Cardiac muscle cell (in vitro differentiated cells and primary cell): Measurements from ENCODE around the gene CLDN11. TPM values are rescaled to one million over a fixed set of nuclear protein-coding genes. Genes with fewer than 3 reads are reported as not detected.
A peak's percentile ranks its signal among the peaks of the same experiment; 100 is the strongest.

Source experiments
- DNase-seq, 2 donors: peaks; one replicate each; pipeline versions ENCODE4 v3.0.0 to v3.0.0-alpha.2; 2010 to 2017; ENCODE audit warnings: low read depth in 1 of 2, low spot score in 1 of 2
- H3K27ac ChIP-seq: fragments of 200-600 bp; sonication (generic); 2 replicates; pipeline ENCODE4 v1.5.1; 2016
- H3K27me3 ChIP-seq: fragments of 200-600 bp; sonication (generic); 2 replicates; pipeline ENCODE4 v1.6.0; 2016; ENCODE audit warnings: control low read depth
- H3K36me3 ChIP-seq: fragments of 200-600 bp; sonication (generic); 2 replicates; pipeline ENCODE4 v1.5.1; 2016; ENCODE audit warnings: control low read depth
- H3K4me1 ChIP-seq: fragments of 200-600 bp; sonication (generic); 2 replicates; pipeline ENCODE4 v1.8.1; 2017; ENCODE audit warnings: low read depth, mild to moderate bottlenecking, mixed run types
- H3K4me3 ChIP-seq: fragments of 200-600 bp; sonication (generic); 2 replicates; pipeline ENCODE4 v1.5.1; 2016; ENCODE audit warnings: mild to moderate bottlenecking
- H3K9me3 ChIP-seq: fragments of 200-600 bp; sonication (generic); 2 replicates; pipeline ENCODE4 v1.5.1; 2017; ENCODE audit warnings: low read depth, mild to moderate bottlenecking, control low read depth
- CTCF ChIP-seq: IDR thresholded peaks from 2 replicates; pipeline ENCODE4 v1.5.1; 2012; ENCODE audit warnings: low read depth, mild to moderate bottlenecking, low read length
- polyA plus RNA-seq: library from polyadenylated mRNA; unstranded; fragments of >200 nt; fragmentation: Nextera tagmentation; extraction: Ambion mirVana; gene quantifications from 2 replicates; pipeline ENCODE4 v1.2.1, GENCODE V29; 2016
- total RNA-seq: library from RNA; depleted of rRNA; stranded (reverse); fragments of >200 nt; gene quantifications from 2 replicates; pipeline ENCODE4 v1.2.3, GENCODE V29; 2016

Gene CLDN11
- total and polyA plus RNA-seq, 2 experiments from 2014 or later = 0.09 TPM; not detected in 1

DNA sequence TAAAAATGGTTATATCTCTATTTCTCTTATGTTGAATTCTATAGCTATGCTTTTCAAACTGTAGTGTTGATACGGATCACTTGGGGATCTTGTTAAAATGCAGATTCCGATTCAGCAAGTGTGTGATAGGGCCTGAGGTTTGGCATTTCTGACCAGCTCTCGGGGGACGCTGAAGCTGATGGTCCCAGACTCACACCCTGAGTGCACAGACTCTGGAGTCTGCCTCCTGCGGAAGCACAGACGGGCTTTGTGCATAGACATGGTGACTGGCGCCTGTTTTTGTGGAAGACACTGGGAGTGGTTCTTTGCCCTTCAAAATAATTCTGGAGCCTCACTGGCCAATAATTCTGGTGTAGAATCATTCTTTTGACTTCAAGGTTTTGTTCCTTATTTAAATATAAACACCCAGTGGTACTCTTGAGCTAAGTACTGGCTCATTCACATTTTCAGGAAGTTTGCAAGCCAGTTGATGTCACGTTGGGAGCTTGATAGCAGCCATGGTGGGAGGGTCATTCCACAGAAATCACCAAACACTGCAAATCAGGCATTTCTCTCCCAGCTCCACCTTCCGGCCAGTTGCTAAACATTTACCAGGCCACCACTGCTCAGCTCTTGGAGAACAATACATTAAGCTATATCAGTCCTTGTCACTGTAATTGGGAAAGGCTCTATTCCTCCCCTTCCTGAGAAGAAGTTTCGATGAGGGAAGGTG lies 19.2 kb downstream of the CLDN11 start:
- H3K9me3 ChIP-seq = no peaks in the 10 kb centered on the region
- no peaks in the 10 kb centered on the region for H3K4me1 ChIP-seq
- H3K27me3 ChIP-seq = no peaks in the 10 kb centered on the region
- no peak overlapping the region for H3K4me3 ChIP-seq
- no peak overlapping the region for H3K27ac ChIP-seq
- H3K36me3 ChIP-seq = no peaks in the 10 kb centered on the region
- peak in 1 of 2 donors; percentile 42 for DNase-seq
- TF ChIP-seq CTCF = no peak

DNA sequence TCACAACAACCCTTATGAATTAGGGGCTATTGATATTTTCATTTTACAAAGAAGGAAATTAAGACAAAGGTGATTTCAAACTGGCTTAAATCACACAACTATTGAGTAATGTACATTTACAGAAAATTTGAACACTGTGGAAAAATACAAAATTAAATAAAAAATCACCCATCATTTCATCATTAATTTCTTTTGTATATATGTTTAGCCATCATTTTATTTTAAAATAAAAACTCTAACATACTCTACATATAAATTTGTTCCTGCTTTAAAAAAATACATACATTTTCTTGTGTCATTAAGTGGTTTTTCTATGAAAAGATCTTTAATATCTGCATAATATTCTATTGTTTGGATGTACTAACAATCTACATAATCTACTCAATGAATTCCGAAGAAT lies 20.2 kb downstream of the CLDN11 start:
- Histone ChIP-seq H3K36me3 (no peaks in the 10 kb centered on the region), H3K4me1 (no peaks in the 10 kb centered on the region), H3K4me3 (no peak overlapping the region), H3K27ac (no peak overlapping the region), H3K27me3 (no peaks in the 10 kb centered on the region), H3K9me3 (no peaks in the 10 kb centered on the region)
- TF ChIP-seq CTCF = no peak
- no peak for DNase-seq

- no peak overlapping the region for H3K27ac ChIP-seq
- H3K4me3 ChIP-seq = no peak overlapping the region
- H3K27me3 ChIP-seq = no peaks in the 10 kb centered on the region
- no peak for TF ChIP-seq CTCF
- H3K36me3 ChIP-seq = no peaks in the 10 kb centered on the region
- no peaks in the 10 kb centered on the region for H3K4me1 ChIP-seq
- peak in 1 of 2 donors; percentile 46 for DNase-seq
- H3K9me3 ChIP-seq = no peaks in the 10 kb centered on the region
Observed at GRCh38 chr3:170440344-170440743, 21.7 kb downstream of the CLDN11 start.

DNA sequence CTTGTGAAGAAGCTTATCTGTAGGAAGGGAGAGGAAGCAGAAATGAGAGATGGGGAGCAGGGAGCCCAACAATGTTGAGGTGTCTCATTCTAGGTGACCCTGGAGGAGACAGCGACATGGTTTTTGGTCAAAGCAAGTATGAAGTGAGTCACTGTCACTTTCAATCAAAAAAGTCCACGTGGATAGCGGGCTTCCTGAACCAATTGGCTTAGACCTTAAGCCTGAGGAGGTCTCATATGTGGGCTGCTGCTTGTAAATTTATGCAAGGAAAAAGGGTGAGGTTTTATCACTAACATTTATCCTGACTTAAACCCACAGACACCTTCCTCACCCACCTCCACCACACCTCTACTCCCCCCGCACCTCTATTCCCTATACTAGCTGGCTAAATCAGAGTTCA lies 22.7 kb downstream of the CLDN11 start:
- H3K36me3 ChIP-seq = no peaks in the 10 kb centered on the region
- no peaks in the 10 kb centered on the region for H3K27me3 ChIP-seq
- H3K4me1 ChIP-seq = no peaks in the 10 kb centered on the region
- no peak for TF ChIP-seq CTCF
- no peak for DNase-seq
- no peak overlapping the region for H3K27ac ChIP-seq
- H3K4me3 ChIP-seq = no peak overlapping the region
- H3K9me3 ChIP-seq = no peaks in the 10 kb centered on the region

DNA sequence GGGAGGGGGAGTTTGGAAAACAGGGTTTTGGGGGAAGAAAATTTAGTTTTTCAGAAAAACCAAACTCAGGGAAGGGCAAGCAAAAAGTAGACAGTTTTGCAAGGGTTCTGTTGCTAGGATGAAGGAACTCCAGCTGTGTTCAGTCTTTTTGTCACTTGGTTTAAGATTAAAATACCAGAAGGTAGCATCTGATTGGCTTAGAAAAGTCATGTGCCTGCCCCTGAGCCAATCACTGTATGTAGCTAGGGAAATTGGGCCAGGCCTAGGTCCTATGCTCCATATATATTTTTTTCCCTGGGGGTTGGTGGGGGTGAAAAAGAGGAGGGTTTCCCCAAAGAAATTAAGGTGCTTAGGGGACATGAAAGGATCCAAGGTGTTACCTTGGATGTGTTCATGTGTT lies 24.3 kb downstream of the CLDN11 start:
- no peaks in the 10 kb centered on the region for H3K9me3 ChIP-seq
- peak in 1 of 2 donors; percentile 24 for DNase-seq
- no peaks in the 10 kb centered on the region for H3K27me3 ChIP-seq
- H3K4me3 ChIP-seq = no peak overlapping the region
- no peaks in the 10 kb centered on the region for H3K36me3 ChIP-seq
- TF ChIP-seq CTCF = no peak
- no peak overlapping the region for H3K27ac ChIP-seq
- H3K4me1 ChIP-seq = no peaks in the 10 kb centered on the region
